ENCODE measurements around the gene GALNT16.
A peak's percentile ranks its signal among the peaks of the same experiment; 100 is the strongest.
"Not testable (repeated sequence)": the region's sequence is repeated elsewhere in the genome, so short reads cannot be mapped to it uniquely, and the experiment has no call there.

The GALNT16 gene

GRCh38 chr14:69259527-69260189 is at the start of gene GALNT16:
TSS of gene GALNT16 (plus strand) at chr14:69260158. CDS start at chr14:69260291, 133 bp downstream.
- DNase-seq: no peak

- no peak for DNase-seq
Observed at GRCh38 chr14:69214393-69214792, 45.6 kb upstream of the GALNT16 start.

- DNase-seq: not testable (repeated sequence)
Observed at GRCh38 chr14:69217663-69218062, 42.3 kb upstream of the GALNT16 start.

GRCh38 chr14:69224946-69225345 is 35.0 kb upstream of the GALNT16 start:
- no peak for DNase-seq

- DNase-seq: no peak
Observed at GRCh38 chr14:69226178-69226577, 33.8 kb upstream of the GALNT16 start.

GRCh38 chr14:69226736-69227135 is 33.2 kb upstream of the GALNT16 start:
- DNase-seq: no peak

GRCh38 chr14:69231486-69231885 is 28.5 kb upstream of the GALNT16 start:
- DNase-seq: no peak

GRCh38 chr14:69232388-69232787 is 27.6 kb upstream of the GALNT16 start:
- no peak for DNase-seq

- no peak for DNase-seq
Observed at GRCh38 chr14:69234106-69234505, 25.9 kb upstream of the GALNT16 start.

GRCh38 chr14:69235708-69236107 is 24.2 kb upstream of the GALNT16 start:
- no peak for DNase-seq

- DNase-seq: no peak
Observed at GRCh38 chr14:69237142-69237541, 22.8 kb upstream of the GALNT16 start.

- no peak for DNase-seq
Observed at GRCh38 chr14:69237584-69237983, 22.4 kb upstream of the GALNT16 start.

GRCh38 chr14:69238883-69239282 is 21.1 kb upstream of the GALNT16 start:
- no peak for DNase-seq

- no peak for DNase-seq
Observed at GRCh38 chr14:69240527-69241173, 19.3 kb upstream of the GALNT16 start.

GRCh38 chr14:69241577-69241976 is 18.4 kb upstream of the GALNT16 start:
- no peak for DNase-seq

GRCh38 chr14:69242311-69243224 is 17.4 kb upstream of the GALNT16 start:
- peak; percentile 35 for DNase-seq

- no peak for DNase-seq
Observed at GRCh38 chr14:69244946-69245345, 15.0 kb upstream of the GALNT16 start.

- no peak for DNase-seq
Observed at GRCh38 chr14:69246331-69246730, 13.6 kb upstream of the GALNT16 start.

GRCh38 chr14:69247676-69248440 is 12.1 kb upstream of the GALNT16 start:
- DNase-seq: no peak

GRCh38 chr14:69249603-69250002 is 10.4 kb upstream of the GALNT16 start:
- no peak for DNase-seq

- no peak for DNase-seq
Observed at GRCh38 chr14:69252851-69253250, 7.1 kb upstream of the GALNT16 start.

GRCh38 chr14:69259168-69259526 is 811 bp upstream of the GALNT16 start:
- DNase-seq: no peak
